ENCODE data around the gene COL4A2. TPM values are rescaled to one million over a fixed set of nuclear protein-coding genes. Genes with fewer than 3 reads are reported as not detected.

COL4A2 gene
- total RNA-seq, 6 donors from 2014 or later: 169 to 458 (median 258) TPM

GRCh38 chr13:110448230-110448629 is 141.1 kb downstream of the COL4A2 start:
- no peak for DNase-seq
- Histone ChIP-seq H3K4me3 (no peak overlapping the region), H3K27me3 (no peaks in the 10 kb centered on the region), H3K27ac (no peak overlapping the region), H3K9me3 (no peaks in the 10 kb centered on the region), H3K4me1 (no peaks in the 10 kb centered on the region), H3K36me3 (peaks cover 0 to 88% (median 32%) of the 10 kb centered on the region in 4 donors)
- ATAC-seq (ENCODE audit: low FRiP score in 2 of 2): no peak
- WGBS, 2 donors: 76 to 78% methylated on average over 8 of the region's 8 CpGs
- TF ChIP-seq, protein P1, sequence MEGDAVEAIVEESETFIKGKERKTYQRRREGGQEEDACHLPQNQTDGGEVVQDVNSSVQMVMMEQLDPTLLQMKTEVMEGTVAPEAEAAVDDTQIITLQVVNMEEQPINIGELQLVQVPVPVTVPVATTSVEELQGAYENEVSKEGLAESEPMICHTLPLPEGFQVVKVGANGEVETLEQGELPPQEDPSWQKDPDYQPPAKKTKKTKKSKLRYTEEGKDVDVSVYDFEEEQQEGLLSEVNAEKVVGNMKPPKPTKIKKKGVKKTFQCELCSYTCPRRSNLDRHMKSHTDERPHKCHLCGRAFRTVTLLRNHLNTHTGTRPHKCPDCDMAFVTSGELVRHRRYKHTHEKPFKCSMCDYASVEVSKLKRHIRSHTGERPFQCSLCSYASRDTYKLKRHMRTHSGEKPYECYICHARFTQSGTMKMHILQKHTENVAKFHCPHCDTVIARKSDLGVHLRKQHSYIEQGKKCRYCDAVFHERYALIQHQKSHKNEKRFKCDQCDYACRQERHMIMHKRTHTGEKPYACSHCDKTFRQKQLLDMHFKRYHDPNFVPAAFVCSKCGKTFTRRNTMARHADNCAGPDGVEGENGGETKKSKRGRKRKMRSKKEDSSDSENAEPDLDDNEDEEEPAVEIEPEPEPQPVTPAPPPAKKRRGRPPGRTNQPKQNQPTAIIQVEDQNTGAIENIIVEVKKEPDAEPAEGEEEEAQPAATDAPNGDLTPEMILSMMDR (IDR thresholded peaks at IDR 0.05): no peak

- Histone ChIP-seq H3K4me1 (no peaks in the 10 kb centered on the region), H3K27ac (no peak overlapping the region), H3K36me3 (peaks cover 0 to 93% (median 32%) of the 10 kb centered on the region in 4 donors), H3K9me3 (no peaks in the 10 kb centered on the region), H3K27me3 (no peaks in the 10 kb centered on the region), H3K4me3 (no peak overlapping the region)
- ATAC-seq (ENCODE audit: low FRiP score in 2 of 2) (no peak), DNase-seq (no peak)
- no peak for TF ChIP-seq POLR2AphosphoS5 (IDR thresholded peaks at IDR 0.05)
- TF ChIP-seq EP300 (IDR thresholded peaks at IDR 0.05): no peak
- TF ChIP-seq, protein P1 (IDR thresholded peaks at IDR 0.05): no peak
- no peak for TF ChIP-seq POLR2A (IDR thresholded peaks at IDR 0.05)
- WGBS, 2 donors: 90% methylated on average over 10 to 12 of the region's 12 CpGs
These were observed 141.6 kb downstream of the COL4A2 start for GRCh38 chr13:110448677-110449076.

- Histone ChIP-seq H3K36me3 (peaks cover 0 to 95% (median 32%) of the 10 kb centered on the region in 4 donors), H3K4me3 (no peak overlapping the region), H3K9me3 (no peaks in the 10 kb centered on the region), H3K4me1 (no peaks in the 10 kb centered on the region), H3K27ac (no peak overlapping the region), H3K27me3 (no peaks in the 10 kb centered on the region)
- TF ChIP-seq POLR2A (IDR thresholded peaks at IDR 0.05) (no peak), POLR2AphosphoS5 (IDR thresholded peaks at IDR 0.05) (no peak), EP300 (IDR thresholded peaks at IDR 0.05) (no peak)
- TF ChIP-seq, protein P1 (IDR thresholded peaks at IDR 0.05): no peak
- no peak for ATAC-seq (ENCODE audit: low FRiP score in 2 of 2)
- WGBS, 2 donors: 76 to 84% methylated on average over 18 to 19 of the region's 19 CpGs
- no peak for DNase-seq
These were observed 142.3 kb downstream of the COL4A2 start for GRCh38 chr13:110449219-110450015.

GRCh38 chr13:110450016-110450900 is 143.2 kb downstream of the COL4A2 start:
- Histone ChIP-seq H3K36me3 (peaks cover 0 to 97% (median 31%) of the 10 kb centered on the region in 4 donors), H3K27ac (no peak overlapping the region), H3K9me3 (no peaks in the 10 kb centered on the region), H3K27me3 (no peaks in the 10 kb centered on the region), H3K4me3 (no peak overlapping the region), H3K4me1 (no peaks in the 10 kb centered on the region)
- ATAC-seq (ENCODE audit: low FRiP score in 2 of 2): no peak
- no peak for DNase-seq
- TF ChIP-seq POLR2AphosphoS5 (IDR thresholded peaks at IDR 0.05) (no peak), EP300 (IDR thresholded peaks at IDR 0.05) (no peak), POLR2A (IDR thresholded peaks at IDR 0.05) (no peak)
- TF ChIP-seq, protein P1 (IDR thresholded peaks at IDR 0.05): no peak
- WGBS, 2 donors: 91 to 96% methylated on average over 24 of the region's 24 CpGs
